GM12878 (cell line): ENCODE measurements around the gene USP9X. TPM values are rescaled to one million over a fixed set of nuclear protein-coding genes. Genes with fewer than 3 reads are reported as not detected.
A peak's percentile ranks its signal among the peaks of the same experiment; 100 is the strongest.

Experiments used
- ATAC-seq: fragments of 200-7000 bp; cut with Tn5 transposase; 3 replicates; pipeline ENCODE4 v1.9.1; 2020; ENCODE audit warnings: mild to moderate bottlenecking, moderate library complexity
- BruUV-seq: library from RNA; stranded (reverse); fragments of 400-500 nt; replicated peaks from 2 replicates; lab custom pipeline; 2021; lab: Mats Ljungman, UMichigan
- CTCF ChIA-PET: fragments of 300-600 bp; sonication (Branson Sonifier 250); formaldehyde crosslinking; extraction: SDS; loops from one replicate; lab custom pipeline; 2021; ENCODE audit warnings: inconsistent platforms; lab: Yijun Ruan, JAX
- POLR2A ChIA-PET: fragments of 350-600 bp; formaldehyde crosslinking; extraction: SDS; loops from one replicate; lab custom pipeline; 2021; ENCODE audit warnings: inconsistent platforms; lab: Charles Lee
- RAD21 ChIA-PET: fragments of 300-600 bp; sonication (Branson Sonifier 250); formaldehyde crosslinking; loops from one replicate; lab custom pipeline; 2023; ENCODE audit warnings: antibody characterized with exemption; ENCODE audit not compliant: unreplicated experiment; lab: Charles Lee
- SMC1A ChIA-PET: fragments of 300-600 bp; sonication (Branson Sonifier 250); formaldehyde crosslinking; loops from one replicate; lab custom pipeline; 2023; ENCODE audit not compliant: unreplicated experiment, uncharacterized antibody; lab: Charles Lee
- DNase-seq: peaks from one replicate; pipeline ENCODE4 v3.0.0-alpha.2; 2011; ENCODE audit warnings: low read depth, low spot score
- FAIRE-seq: peaks from 3 replicates; lab custom pipeline; 2011; peaks lifted over from hg19 to GRCh38; lab: Jason Lieb, UNC
- H2AFZ ChIP-seq: 2 replicates; pipeline ENCODE4 v1.6.0; 2011; ENCODE audit warnings: low read depth, low read length, control low read depth; ENCODE audit not compliant: control insufficient read depth
- H3K27ac ChIP-seq: 2 replicates; pipeline ENCODE4 v1.5.1; 2011; ENCODE audit warnings: control low read depth; ENCODE audit not compliant: control insufficient read depth, insufficient read depth
- H3K27me3 ChIP-seq, 2 experiments: replicated peaks in 1 of 2; 2 replicates each; pipeline versions ENCODE4 v1.6.0 to v1.6.1; 2011; ENCODE audit warnings: low read length in 1 of 2; ENCODE audit not compliant: control insufficient read depth in 2 of 2, insufficient read depth in 2 of 2
- H3K36me3 ChIP-seq, 2 experiments: 2 replicates each; pipeline ENCODE4 v1.5.1; 2011; ENCODE audit warnings: low read length in 1 of 2; ENCODE audit not compliant: control insufficient read depth in 2 of 2, insufficient read depth in 2 of 2
- H3K4me1 ChIP-seq: 2 replicates; pipeline ENCODE4 v1.6.1; 2011; ENCODE audit warnings: mild to moderate bottlenecking, low read length, moderate library complexity, mixed read lengths; ENCODE audit not compliant: control insufficient read depth, insufficient read depth
- H3K4me2 ChIP-seq: 2 replicates; pipeline ENCODE4 v1.6.0; 2011; ENCODE audit warnings: control low read depth; ENCODE audit not compliant: control insufficient read depth, insufficient read depth
- H3K4me3 ChIP-seq: fragments of 200-600 bp; sonication (generic); 2 replicates; pipeline ENCODE4 v1.5.1; 2016
- H3K79me2 ChIP-seq: 2 replicates; pipeline ENCODE4 v1.6.0; 2011; ENCODE audit warnings: low read length; ENCODE audit not compliant: control insufficient read depth, insufficient read depth
- H3K9ac ChIP-seq: 2 replicates; pipeline ENCODE4 v1.8.0; 2011; ENCODE audit warnings: low read length, control low read depth, mixed read lengths; ENCODE audit not compliant: control insufficient read depth, insufficient read depth
- H3K9me3 ChIP-seq: replicated peaks from 3 replicates; pipeline ENCODE4 v1.5.1; 2011; ENCODE audit warnings: mild to moderate bottlenecking, low read length; ENCODE audit not compliant: control insufficient read depth, insufficient read depth
- H4K20me1 ChIP-seq: 2 replicates; pipeline ENCODE4 v1.6.0; 2011; ENCODE audit not compliant: control insufficient read depth, insufficient read depth
- IKZF1 ChIP-seq: fragments of 450-650 bp; conservative IDR thresholded peaks from 2 replicates; pipeline ENCODE4 v1.6.1; 2017; ENCODE audit warnings: antibody characterized with exemption, mild to moderate bottlenecking
- MYB ChIP-seq: fragments of 150-350 bp; IDR thresholded peaks from 2 replicates; pipeline ENCODE4 v1.6.1; 2014; ENCODE audit warnings: mild to moderate bottlenecking, low read depth, low read length, borderline replicate concordance
- RB1 ChIP-seq: fragments of 450-650 bp; formaldehyde crosslinking; IDR thresholded peaks from 2 replicates; pipeline ENCODE4 v1.6.1; 2017; ENCODE audit warnings: mild to moderate bottlenecking, borderline replicate concordance
- SMC3 ChIP-seq: IDR thresholded peaks from 2 replicates; pipeline ENCODE4 v1.6.1; 2011; ENCODE audit warnings: low read length, improper control_type of control experiment, borderline replicate concordance
- YY1 ChIP-seq: IDR thresholded peaks from 2 replicates; pipeline ENCODE4 v1.6.1; 2011; ENCODE audit warnings: low read depth, mild to moderate bottlenecking, low read length
- WGBS: methylation state at CpG from one replicate; pipeline ENCODE4 v1.1.6; 2016; ENCODE audit warnings: low lambda C conversion rate; ENCODE audit not compliant: insufficient replicate concordance, insufficient coverage; ENCODE audit errors: missing lambda C conversion rate; 5-methylcytosine and 5-hydroxymethylcytosine counted together
- in situ Hi-C: fragments of 300-500 bp; cut with MboI; formaldehyde crosslinking; loops from 9 replicates; pipeline ENCODE4 v1.14.3; 2018; ENCODE audit warnings: mixed read lengths
- intact Hi-C: fragments of 100-400 bp; cut with micrococcal nuclease; formaldehyde crosslinking; loops from one replicate; pipeline ENCODE4 v1.14.2; 2022; ENCODE audit not compliant: unreplicated experiment
- polyA plus RNA-seq, 11 experiments: library from polyadenylated mRNA; depleted of rRNA in 4 of 11; unstranded in 6 of 11; stranded (reverse) in 5 of 11; fragments of >200 nt; fragmentation: Nextera tagmentation in 4 of 11; fragmentation: Illumina TruSeq in 1 of 11; extraction: Ambion mirVana in 4 of 11; extraction: Trizol in 1 of 11; gene quantifications; 1 replicate in 1 of 11; 2 replicates in 10 of 11; pipeline versions ENCODE4 v1.2.1 to v1.2.3, GENCODE V29; 2011 to 2016; ENCODE audit warnings: inconsistent platforms in 2 of 11, missing spikeins in 2 of 11, low read depth in 1 of 11
- total RNA-seq, 4 experiments: library from RNA; depleted of rRNA in 3 of 4; stranded (reverse); fragments of >200 nt in 3 of 4; fragmentation: Illumina TruSeq in 1 of 4; extraction: Trizol in 1 of 4; gene quantifications; 2 replicates each; pipeline versions ENCODE4 v1.2.1 to v1.2.3, GENCODE V29; 2013 to 2021
- TF ChIP-seq, protein P1 (sequence below): fragments of 450-650 bp; formaldehyde crosslinking; IDR thresholded peaks from 2 replicates; pipeline ENCODE4 v1.5.0; 2022; ENCODE audit warnings: mild to moderate bottlenecking, missing genetic modification characterization

Gene USP9X
- total and polyA plus RNA-seq, 10 of the 15 experiments (the other 5 are each of a cell fraction or from before 2014, with no cell fraction given) = 9.3 to 61.6 (median 31.7) TPM

DNA sequence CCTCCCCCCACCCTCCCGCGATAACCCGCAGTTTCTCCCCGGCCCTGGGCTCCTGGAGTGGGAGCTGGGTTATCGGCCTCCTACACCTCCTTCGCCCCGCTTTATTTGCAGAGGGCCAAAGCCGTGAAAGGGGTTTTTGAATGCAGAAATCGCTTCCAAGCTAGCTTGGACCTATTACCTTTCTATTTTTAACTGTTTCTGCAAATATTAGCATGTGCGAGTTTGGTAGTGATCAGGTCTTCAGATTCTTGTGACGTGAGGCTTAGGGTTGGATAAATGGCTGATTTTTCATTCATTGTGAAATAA is 1.3 kb downstream of the USP9X start:
- H3K9me3 ChIP-seq = no peaks in the 10 kb centered on the region
- in situ Hi-C loops = no loop called here
- DNase-seq = no peak
- peak overlapping the region; percentile 97 for H3K27ac ChIP-seq
- RAD21 ChIA-PET = interaction anchor here (2.5 to 7.6 kb wide), 2 partner anchors 26 to 220 kb away, joined by 8 to 78 read pairs; no protein-coding TSS in a partner anchor
- TF ChIP-seq MYB (no peak), IKZF1 (0 out of 2 replicates have a peak, but pooled peaks have one; percentile 1)
- H3K27me3 ChIP-seq = no peaks in the 10 kb centered on the region
- peak overlapping the region; percentile 57 for H3K4me2 ChIP-seq
- POLR2A ChIA-PET = interaction anchor here (1.0 to 3.0 kb wide), 4 partner anchors 9 to 28 kb away, joined by 4 to 16 read pairs (median 6); no protein-coding TSS in a partner anchor
- peak overlapping the region; percentile 81 for H3K9ac ChIP-seq
- no peaks in the 10 kb centered on the region for H3K36me3 ChIP-seq
- FAIRE-seq = no peak
- no TSS peak for BruUV-seq
- WGBS = under 1% methylated on average over 11 of the region's 11 CpGs
- H3K79me2 ChIP-seq = peaks cover 63% of the 10 kb centered on the region
- CTCF ChIA-PET = interaction anchor here (1.2 to 4.4 kb wide), 3 partner anchors 30 to 208 kb away, joined by 4 to 23 read pairs (median 11); no protein-coding TSS in a partner anchor
- no peaks in the 10 kb centered on the region for H3K4me1 ChIP-seq
- ATAC-seq = no peak
- H4K20me1 ChIP-seq = no peaks in the 10 kb centered on the region
- H2AFZ ChIP-seq = peak overlapping the region; percentile 13
- H3K4me3 ChIP-seq = peak overlapping the region; percentile 93
- intact Hi-C loops = loop anchor here (5.0 kb wide), 1 partner anchor 246 kb away; the partner anchor contains the start of gene DDX3X
- SMC1A ChIA-PET = interaction anchor here (0.6 to 7.9 kb wide), 7 partner anchors 21 to 674 kb away, joined by 3 to 52 read pairs (median 5); no protein-coding TSS in a partner anchor

DNA sequence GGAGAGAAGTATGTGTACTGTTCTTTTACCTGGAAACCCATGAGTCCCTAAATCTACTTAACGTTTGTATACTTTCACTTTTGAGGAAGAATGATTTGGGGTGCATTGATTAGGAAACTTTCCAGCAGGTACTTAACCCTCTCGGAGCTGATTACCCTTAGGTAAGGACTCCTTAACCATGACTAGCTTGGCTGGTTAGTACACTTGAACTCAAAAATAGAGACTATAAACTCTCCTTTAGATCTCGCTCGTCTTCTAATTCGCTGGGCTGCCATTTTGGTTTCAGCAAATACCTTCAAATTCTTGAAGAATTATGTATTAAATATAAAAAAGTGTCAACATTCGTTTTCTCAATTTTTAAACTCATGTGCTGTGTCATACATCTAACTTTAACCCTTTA is 2.0 kb downstream of the USP9X start:
- Histone ChIP-seq H3K36me3 (no peaks in the 10 kb centered on the region), H2AFZ (no peak overlapping the region), H3K4me3 (peak overlapping the region; percentile 93), H3K4me1 (no peaks in the 10 kb centered on the region), H3K9me3 (no peaks in the 10 kb centered on the region), H3K9ac (peak overlapping the region; percentile 81; the same call in 1 of the 2 replicates), H3K79me2 (peaks cover 69% of the 10 kb centered on the region), H4K20me1 (no peaks in the 10 kb centered on the region), H3K4me2 (peak overlapping the region; percentile 57; the same call in 1 of the 2 replicates), H3K27ac (peak overlapping the region; percentile 97), H3K27me3 (no peaks in the 10 kb centered on the region)
- in situ Hi-C loops = no loop called here
- RAD21 ChIA-PET = interaction anchor here (2.5 to 7.6 kb wide), 2 partner anchors 26 to 221 kb away, joined by 8 to 78 read pairs; no protein-coding TSS in a partner anchor
- intact Hi-C loops = loop anchor here (5.0 kb wide), 1 partner anchor 245 kb away; the partner anchor contains the start of gene DDX3X
- TF ChIP-seq YY1 (peak; percentile 53), SMC3 (no peak), RB1 (no peak)
- TF ChIP-seq, protein P1, sequence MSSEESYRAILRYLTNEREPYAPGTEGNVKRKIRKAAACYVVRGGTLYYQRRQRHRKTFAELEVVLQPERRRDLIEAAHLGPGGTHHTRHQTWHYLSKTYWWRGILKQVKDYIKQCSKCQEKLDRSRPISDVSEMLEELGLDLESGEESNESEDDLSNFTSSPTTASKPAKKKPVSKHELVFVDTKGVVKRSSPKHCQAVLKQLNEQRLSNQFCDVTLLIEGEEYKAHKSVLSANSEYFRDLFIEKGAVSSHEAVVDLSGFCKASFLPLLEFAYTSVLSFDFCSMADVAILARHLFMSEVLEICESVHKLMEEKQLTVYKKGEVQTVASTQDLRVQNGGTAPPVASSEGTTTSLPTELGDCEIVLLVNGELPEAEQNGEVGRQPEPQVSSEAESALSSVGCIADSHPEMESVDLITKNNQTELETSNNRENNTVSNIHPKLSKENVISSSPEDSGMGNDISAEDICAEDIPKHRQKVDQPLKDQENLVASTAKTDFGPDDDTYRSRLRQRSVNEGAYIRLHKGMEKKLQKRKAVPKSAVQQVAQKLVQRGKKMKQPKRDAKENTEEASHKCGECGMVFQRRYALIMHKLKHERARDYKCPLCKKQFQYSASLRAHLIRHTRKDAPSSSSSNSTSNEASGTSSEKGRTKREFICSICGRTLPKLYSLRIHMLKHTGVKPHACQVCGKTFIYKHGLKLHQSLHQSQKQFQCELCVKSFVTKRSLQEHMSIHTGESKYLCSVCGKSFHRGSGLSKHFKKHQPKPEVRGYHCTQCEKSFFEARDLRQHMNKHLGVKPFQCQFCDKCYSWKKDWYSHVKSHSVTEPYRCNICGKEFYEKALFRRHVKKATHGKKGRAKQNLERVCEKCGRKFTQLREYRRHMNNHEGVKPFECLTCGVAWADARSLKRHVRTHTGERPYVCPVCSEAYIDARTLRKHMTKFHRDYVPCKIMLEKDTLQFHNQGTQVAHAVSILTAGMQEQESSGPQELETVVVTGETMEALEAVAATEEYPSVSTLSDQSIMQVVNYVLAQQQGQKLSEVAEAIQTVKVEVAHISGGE (CRISPR knock-in tag) = no peak
- SMC1A ChIA-PET = interaction anchor here (0.8 to 7.9 kb wide), 6 partner anchors 20 to 673 kb away, joined by 3 to 52 read pairs (median 7); no protein-coding TSS in a partner anchor
- POLR2A ChIA-PET = interaction anchor here (1.0 to 3.0 kb wide), 2 partner anchors 12 to 25 kb away, joined by 6 to 16 read pairs; no protein-coding TSS in a partner anchor
- no peak for ATAC-seq
- no peak for FAIRE-seq
- 15% methylated on average over 6 of the region's 6 CpGs for WGBS
- CTCF ChIA-PET = interaction anchor here (1.2 to 4.4 kb wide), 3 partner anchors 29 to 209 kb away, joined by 4 to 23 read pairs (median 11); no protein-coding TSS in a partner anchor
- no peak for DNase-seq
- BruUV-seq = TSS peak; percentile 38
